Thyroid gland (tissue), 4 donors: ENCODE measurements around the gene SLC2A4. TPM values are rescaled to one million over a fixed set of nuclear protein-coding genes. Genes with fewer than 3 reads are reported as not detected.

Experiments used
- DNase-seq, 2 donors: peaks; one replicate each; pipeline ENCODE4 v3.0.0-alpha.2; 2019
- H3K27ac ChIP-seq, 3 donors: fragments of 200-600 bp; sonication (generic); 1 replicate in 2 of 3; 2 replicates in 1 of 3; pipeline ENCODE4 v1.5.1; 2016 to 2019; ENCODE audit warnings: mild to moderate bottlenecking in 1 of 3, moderate library complexity in 1 of 3
- H3K27me3 ChIP-seq: fragments of 200-600 bp; sonication (generic); one replicate; pipeline ENCODE4 v1.5.1; 2019
- H3K36me3 ChIP-seq, 2 donors: fragments of 200-600 bp; sonication (generic); one replicate each; pipeline ENCODE4 v1.5.1; 2016 to 2019
- H3K4me1 ChIP-seq, 2 donors: fragments of 200-600 bp; sonication (generic); one replicate each; pipeline ENCODE4 v1.5.1; 2017 to 2019
- H3K4me3 ChIP-seq, 3 donors: fragments of 200-600 bp; sonication (generic); replicated peaks in 1 of 3; 1 replicate in 2 of 3; 2 replicates in 1 of 3; pipeline ENCODE4 v1.5.1; 2016; ENCODE audit warnings: mild to moderate bottlenecking in 1 of 3
- H3K9me3 ChIP-seq: fragments of 200-600 bp; sonication (generic); one replicate; pipeline ENCODE4 v1.5.1; 2017
- POLR2A ChIP-seq, 2 donors: fragments of 450-650 bp; IDR thresholded peaks; one replicate each; pipeline ENCODE4 v1.6.1; 2017; ENCODE audit warnings: antibody characterized with exemption in 2 of 2, mild to moderate bottlenecking in 2 of 2, moderate library complexity in 1 of 2
- WGBS, 2 donors: methylation state at CpG; one replicate each; pipeline ENCODE4 v1.1.5; 2017; 5-methylcytosine and 5-hydroxymethylcytosine counted together
- intact Hi-C: fragments of 100-400 bp; cut with DNase I; formaldehyde crosslinking; loops from one replicate; pipeline ENCODE4 v1.15.1; 2023
- total RNA-seq, 4 donors: library from RNA; depleted of rRNA; stranded (reverse); fragments of >200 nt; gene quantifications; one replicate each; pipeline ENCODE4 v1.2.3, GENCODE V29; 2016
- TF ChIP-seq, protein P1 (sequence below), 6 experiments: fragments of 200-600 bp in 3 of 6; fragments of 450-650 bp in 3 of 6; sonication (generic) in 3 of 6; IDR thresholded peaks; one replicate each; pipeline ENCODE4 v1.5.1; 2016 to 2019; ENCODE audit warnings: antibody characterized with exemption in 6 of 6, mild to moderate bottlenecking in 2 of 6, inconsistent platforms in 1 of 6, moderate library complexity in 1 of 6

SLC2A4 gene
- total RNA-seq, 4 donors from 2014 or later, result 2.5 to 14.6 (median 3.9) TPM

- Histone ChIP-seq H3K27me3 (no peaks in the 10 kb centered on the region), H3K4me3 (peak overlapping the region; percentile 68 to 92 (median 78)), H3K27ac (peak overlapping the region; percentile 74 to 93 (median 84)), H3K36me3 (peaks cover 10 to 17% of the 10 kb centered on the region in 2 donors), H3K9me3 (no peaks in the 10 kb centered on the region), H3K4me1 (peaks cover 9 to 28% of the 10 kb centered on the region in 2 donors)
- WGBS, 2 donors, result 7 to 15% methylated on average over 10 to 20 of the region's 71 CpGs
- TF ChIP-seq POLR2A (IDR thresholded peaks at IDR 0.05), result no peak
- TF ChIP-seq, protein P1, sequence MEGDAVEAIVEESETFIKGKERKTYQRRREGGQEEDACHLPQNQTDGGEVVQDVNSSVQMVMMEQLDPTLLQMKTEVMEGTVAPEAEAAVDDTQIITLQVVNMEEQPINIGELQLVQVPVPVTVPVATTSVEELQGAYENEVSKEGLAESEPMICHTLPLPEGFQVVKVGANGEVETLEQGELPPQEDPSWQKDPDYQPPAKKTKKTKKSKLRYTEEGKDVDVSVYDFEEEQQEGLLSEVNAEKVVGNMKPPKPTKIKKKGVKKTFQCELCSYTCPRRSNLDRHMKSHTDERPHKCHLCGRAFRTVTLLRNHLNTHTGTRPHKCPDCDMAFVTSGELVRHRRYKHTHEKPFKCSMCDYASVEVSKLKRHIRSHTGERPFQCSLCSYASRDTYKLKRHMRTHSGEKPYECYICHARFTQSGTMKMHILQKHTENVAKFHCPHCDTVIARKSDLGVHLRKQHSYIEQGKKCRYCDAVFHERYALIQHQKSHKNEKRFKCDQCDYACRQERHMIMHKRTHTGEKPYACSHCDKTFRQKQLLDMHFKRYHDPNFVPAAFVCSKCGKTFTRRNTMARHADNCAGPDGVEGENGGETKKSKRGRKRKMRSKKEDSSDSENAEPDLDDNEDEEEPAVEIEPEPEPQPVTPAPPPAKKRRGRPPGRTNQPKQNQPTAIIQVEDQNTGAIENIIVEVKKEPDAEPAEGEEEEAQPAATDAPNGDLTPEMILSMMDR (IDR thresholded peaks at IDR 0.05), result no peak
- intact Hi-C loops, result no loop called here
- peak; percentile 21 to 24 for DNase-seq
These were observed 19.9 kb upstream of the SLC2A4 start for GRCh38 chr17:7261379-7262191.

DNA sequence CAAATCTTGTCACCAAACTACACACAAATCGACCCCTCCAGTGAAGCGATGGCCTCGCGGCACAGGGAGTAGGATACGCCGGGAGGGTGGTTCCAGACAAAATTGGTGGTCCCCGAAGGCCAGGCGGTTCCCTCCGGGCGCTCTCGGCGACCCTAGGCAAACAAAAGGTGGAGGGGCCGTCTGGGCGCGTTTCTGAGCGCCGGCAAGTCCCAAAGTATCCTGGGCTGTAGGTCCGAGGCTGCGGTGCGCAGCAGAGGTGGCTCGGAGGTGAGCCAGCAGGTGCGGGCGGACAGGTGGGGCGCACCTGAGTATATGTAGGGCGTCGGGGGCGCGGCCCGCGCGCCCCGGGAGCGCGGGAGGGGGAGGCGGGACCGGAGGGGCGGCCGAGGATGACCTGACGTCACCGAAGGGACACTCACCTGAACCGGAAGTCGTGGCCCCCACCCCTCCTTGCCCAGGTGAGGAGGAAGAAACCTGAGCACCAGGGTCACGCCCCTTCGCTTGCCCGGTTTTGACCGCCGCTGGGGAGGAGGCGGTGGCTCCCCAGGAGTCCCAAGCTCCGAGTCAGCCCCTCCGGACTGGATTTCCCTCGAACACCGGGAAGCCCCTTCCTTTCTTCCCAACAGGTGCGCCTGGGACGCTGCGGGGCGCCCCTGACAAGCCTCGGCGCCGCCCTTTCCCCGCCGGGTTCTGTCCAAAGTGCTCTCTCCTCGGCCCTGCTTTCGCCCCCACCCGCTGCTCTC lies 19.2 kb upstream of the SLC2A4 start, which contains the start of gene CLDN7:
CLDN7 (minus strand) TSS at position 287 of the 743 bp plus-strand sequence. CDS start 435 bp downstream, outside the sequence.
- peak; percentile 97 to 98 for DNase-seq
- Histone ChIP-seq H3K27ac (peak within 1 kb of the TSS; percentile 74 to 93 (median 84)), H3K27me3 (no peaks in the 10 kb centered on the region), H3K4me3 (peak within 1 kb of the TSS; percentile 68 to 92 (median 78)), H3K36me3 (peaks cover 9 to 10% of the 10 kb centered on the region in 2 donors), H3K9me3 (no peaks in the 10 kb centered on the region), H3K4me1 (peaks cover 9 to 28% of the 10 kb centered on the region in 2 donors)
- intact Hi-C loops, result no loop called here
- WGBS, 2 donors, result 1 to 5% methylated on average over 33 to 37 of the region's 64 CpGs
- TF ChIP-seq, protein P1 (IDR thresholded peaks at IDR 0.05), result peak in 3 of 6 experiments; percentile 28 to 32 (median 30)
- TF ChIP-seq POLR2A (IDR thresholded peaks at IDR 0.05), result peak; percentile 92 to 94

DNA sequence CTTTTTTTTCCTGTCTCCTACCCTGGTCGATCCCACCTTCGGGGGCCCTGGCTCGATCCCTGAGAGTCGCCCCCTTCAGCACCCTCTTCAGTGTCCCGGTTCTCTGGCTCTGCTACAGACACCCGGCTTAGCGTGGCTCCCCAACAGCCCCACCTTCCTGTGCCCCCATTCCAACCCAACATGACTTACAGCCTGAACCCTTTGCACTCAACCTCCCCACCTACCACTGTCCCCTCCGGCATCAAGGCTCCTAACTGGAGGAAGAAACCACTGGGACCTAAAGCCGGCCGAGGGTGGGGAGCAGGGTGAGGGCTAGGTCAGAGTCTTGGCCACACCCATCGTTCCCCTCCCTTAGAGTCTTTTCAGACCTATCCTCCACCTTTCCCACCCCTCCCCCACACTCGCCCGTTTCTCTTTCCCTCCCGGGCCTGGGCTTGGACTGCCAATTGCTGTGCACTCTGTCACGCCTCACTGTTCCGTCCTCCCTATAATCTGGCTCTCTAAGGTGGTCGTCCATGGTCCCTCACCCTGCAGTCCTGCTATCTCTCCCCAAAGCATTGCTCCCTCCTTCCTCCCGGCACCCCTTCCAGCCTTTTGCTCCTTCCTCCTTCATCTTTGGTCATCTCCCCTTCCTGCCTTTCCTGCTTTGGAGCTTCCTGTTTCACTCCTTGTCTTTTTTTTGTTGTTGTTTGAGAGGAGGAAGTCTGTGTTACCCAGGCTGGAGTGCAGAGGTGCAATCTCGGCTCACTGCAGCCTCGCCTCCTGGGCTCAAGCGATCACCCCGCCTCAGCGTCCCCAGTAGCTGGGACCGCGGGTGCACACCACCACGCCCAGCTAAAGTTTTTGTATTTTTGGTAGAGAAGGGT lies 18.4 kb upstream of the SLC2A4 start:
- 10 to 11% methylated on average over 26 of the region's 26 CpGs for WGBS, 2 donors
- Histone ChIP-seq H3K27me3 (no peaks in the 10 kb centered on the region), H3K4me3 (peak overlapping the region; percentile 68 to 83 (median 70)), H3K9me3 (no peaks in the 10 kb centered on the region), H3K36me3 (peaks cover 7% of the 10 kb centered on the region in 2 donors), H3K27ac (peak overlapping the region; percentile 44 to 75 (median 69)), H3K4me1 (peaks cover 9 to 28% of the 10 kb centered on the region in 2 donors)
- intact Hi-C loops, result no loop called here
- peak; percentile 82 to 85 for DNase-seq
- TF ChIP-seq POLR2A (IDR thresholded peaks at IDR 0.05), result peak in 1 of 2 donors; percentile 14
- TF ChIP-seq, protein P1 (IDR thresholded peaks at IDR 0.05), result no peak

DNA sequence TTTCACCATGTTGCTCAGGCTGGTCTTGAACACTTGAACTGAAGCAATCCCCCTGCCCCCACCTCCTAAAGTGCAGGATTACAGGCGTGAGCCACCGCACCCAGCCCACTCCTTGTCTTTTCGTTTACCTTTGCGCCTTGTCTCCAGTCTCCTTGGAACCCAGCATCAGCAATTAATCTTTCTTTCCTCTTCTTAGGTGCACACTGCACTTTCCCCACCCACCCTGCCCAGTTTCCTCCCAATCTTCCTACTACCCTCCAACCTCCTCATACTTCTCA lies 17.8 kb upstream of the SLC2A4 start:
- Histone ChIP-seq H3K27me3 (no peaks in the 10 kb centered on the region), H3K4me3 (peak overlapping the region in 1 of 3 donors; percentile 68), H3K27ac (peak overlapping the region in 2 of 3 donors; percentile 44 to 69), H3K4me1 (peaks cover 9 to 28% of the 10 kb centered on the region in 2 donors), H3K9me3 (no peaks in the 10 kb centered on the region), H3K36me3 (peaks cover 4 to 5% of the 10 kb centered on the region in 2 donors)
- intact Hi-C loops, result no loop called here
- WGBS, 2 donors, result 63 to 65% methylated on average over 4 of the region's 4 CpGs
- no peak for DNase-seq
- TF ChIP-seq, protein P1 (IDR thresholded peaks at IDR 0.05), result no peak
- no peak for TF ChIP-seq POLR2A (IDR thresholded peaks at IDR 0.05)
